GM19025 (cell line): ENCODE results near the gene NUDT8.
"Not testable (repeated sequence)": the region's sequence is repeated elsewhere in the genome, so short reads cannot be mapped to it uniquely, and the experiment has no call there.

Experiments
- ATAC-seq: cut with Tn5 transposase; IDR thresholded peaks from one replicate; pipeline ENCODE4 v1.9.1; 2021; ENCODE audit warnings: mild to moderate bottlenecking, low read depth, moderate library complexity; ENCODE audit not compliant: unreplicated experiment

Gene NUDT8

GRCh38 chr11:67630228-67630942 is 648 bp upstream of the NUDT8 start:
- peak; percentile 59 for ATAC-seq

GRCh38 chr11:67628710-67629385 is 889 bp downstream of the NUDT8 start:
- ATAC-seq: no peak

GRCh38 chr11:67627812-67628624 is 1.7 kb downstream of the NUDT8 start:
- no peak for ATAC-seq

- ATAC-seq: no peak
Measured at GRCh38 chr11:67627441-67627811, 2.3 kb downstream of the NUDT8 start.

- no peak for ATAC-seq
Measured at GRCh38 chr11:67626970-67627369, 2.8 kb downstream of the NUDT8 start.

GRCh38 chr11:67626131-67626833 is 3.5 kb downstream of the NUDT8 start:
- ATAC-seq: not testable (repeated sequence)

- not testable (repeated sequence) for ATAC-seq
Measured at GRCh38 chr11:67623795-67624194, 5.9 kb downstream of the NUDT8 start.

- not testable (repeated sequence) for ATAC-seq
Measured at GRCh38 chr11:67622905-67623304, 6.8 kb downstream of the NUDT8 start.

GRCh38 chr11:67621928-67622327 is 7.8 kb downstream of the NUDT8 start:
- ATAC-seq: not testable (repeated sequence)

- ATAC-seq: not testable (repeated sequence)
Measured at GRCh38 chr11:67620621-67621020, 9.1 kb downstream of the NUDT8 start.

GRCh38 chr11:67619683-67620618 is 9.8 kb downstream of the NUDT8 start:
- not testable (repeated sequence) for ATAC-seq

- ATAC-seq: not testable (repeated sequence)
Measured at GRCh38 chr11:67618901-67619659, 10.7 kb downstream of the NUDT8 start.

GRCh38 chr11:67617243-67617953 is 12.3 kb downstream of the NUDT8 start:
- ATAC-seq: no peak

GRCh38 chr11:67616431-67617242 is 13.1 kb downstream of the NUDT8 start:
- ATAC-seq: no peak

- ATAC-seq: no peak
Measured at GRCh38 chr11:67615728-67616430, 13.9 kb downstream of the NUDT8 start.

- no peak for ATAC-seq
Measured at GRCh38 chr11:67614730-67615714, 14.7 kb downstream of the NUDT8 start.
